NCI-H510A treated with DMSO at 0.1 percent for 48 hours (cell line): ENCODE data around the gene FKBP7.
"Not testable (repeated sequence)": the region's sequence is repeated elsewhere in the genome, so short reads cannot be mapped to it uniquely, and the experiment has no call there.

Experiments used
- DNase-seq: peaks from one replicate; lab custom pipeline; 2025; lab: John Stamatoyannopoulos, UW

FKBP7 gene

GRCh38 chr2:178449700-178450523 is 28.5 kb downstream of the FKBP7 start:
- no peak for DNase-seq

- DNase-seq, result no peak
These were observed 29.3 kb downstream of the FKBP7 start for GRCh38 chr2:178448968-178449661.

GRCh38 chr2:178441426-178441825 is 37.0 kb downstream of the FKBP7 start:
- no peak for DNase-seq

- no peak for DNase-seq
These were observed 41.7 kb downstream of the FKBP7 start for GRCh38 chr2:178436662-178437061.

- no peak for DNase-seq
These were observed 49.1 kb downstream of the FKBP7 start for GRCh38 chr2:178429336-178429735.

GRCh38 chr2:178428396-178428806 is 50.0 kb downstream of the FKBP7 start:
- DNase-seq, result no peak

- DNase-seq, result no peak
These were observed 50.9 kb downstream of the FKBP7 start for GRCh38 chr2:178427458-178427857.

- no peak for DNase-seq
These were observed 52.0 kb downstream of the FKBP7 start for GRCh38 chr2:178426388-178426787.

GRCh38 chr2:178425255-178425827 is 53.1 kb downstream of the FKBP7 start:
- DNase-seq, result no peak

GRCh38 chr2:178423746-178424145 is 54.7 kb downstream of the FKBP7 start:
- not testable (repeated sequence) for DNase-seq

- no peak for DNase-seq
These were observed 56.3 kb downstream of the FKBP7 start for GRCh38 chr2:178422097-178422496.

- DNase-seq, result no peak
These were observed 57.9 kb downstream of the FKBP7 start for GRCh38 chr2:178420463-178420999.

- peak; percentile 80 for DNase-seq
These were observed 59.3 kb downstream of the FKBP7 start for GRCh38 chr2:178419123-178419522.

- DNase-seq, result no peak
These were observed 60.0 kb downstream of the FKBP7 start for GRCh38 chr2:178418426-178418825.

- no peak for DNase-seq
These were observed 60.5 kb downstream of the FKBP7 start for GRCh38 chr2:178417916-178418315.

- DNase-seq, result no peak
These were observed 62.4 kb downstream of the FKBP7 start for GRCh38 chr2:178415979-178416378.

GRCh38 chr2:178414266-178415247 is 63.8 kb downstream of the FKBP7 start:
- DNase-seq, result peak; percentile 100
